DMS53 (cell line): Measurements from ENCODE around the gene ABCA7.
A peak's percentile ranks its signal among the peaks of the same experiment; 100 is the strongest.

Experiments used
- DNase-seq: peaks from one replicate; lab custom pipeline; 2025; lab: John Stamatoyannopoulos, UW

ABCA7 gene

DNA sequence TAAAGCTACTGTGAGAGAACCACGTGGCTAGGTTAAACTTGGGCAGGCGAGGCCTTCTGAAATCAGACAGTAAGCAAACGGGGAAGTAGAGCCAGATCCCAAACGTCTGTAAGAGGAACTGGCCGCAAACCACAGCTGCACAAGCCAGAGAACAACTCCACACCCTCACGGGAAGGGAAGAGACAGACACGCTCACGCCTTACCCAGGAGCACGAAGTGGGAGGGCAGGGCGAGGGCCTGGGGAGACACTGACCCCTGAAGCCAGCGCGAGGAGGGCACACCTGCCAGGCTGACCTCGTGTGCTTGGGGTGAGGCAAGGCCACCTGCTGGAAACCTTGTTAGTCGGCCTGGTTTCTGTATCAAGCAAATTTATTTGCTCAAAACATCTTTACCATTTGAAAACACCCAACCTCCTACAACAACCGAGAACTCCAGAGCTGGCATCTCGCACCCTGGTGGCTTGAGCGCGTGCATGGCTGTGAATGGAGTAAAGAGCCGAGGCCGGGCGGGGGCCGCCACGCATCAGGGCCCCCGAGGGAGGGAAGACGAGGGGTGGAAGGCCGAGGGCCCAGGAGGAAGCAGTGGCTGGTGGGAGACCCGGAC is 48.0 kb downstream of the ABCA7 start:
- peak; percentile 50 for DNase-seq

DNA sequence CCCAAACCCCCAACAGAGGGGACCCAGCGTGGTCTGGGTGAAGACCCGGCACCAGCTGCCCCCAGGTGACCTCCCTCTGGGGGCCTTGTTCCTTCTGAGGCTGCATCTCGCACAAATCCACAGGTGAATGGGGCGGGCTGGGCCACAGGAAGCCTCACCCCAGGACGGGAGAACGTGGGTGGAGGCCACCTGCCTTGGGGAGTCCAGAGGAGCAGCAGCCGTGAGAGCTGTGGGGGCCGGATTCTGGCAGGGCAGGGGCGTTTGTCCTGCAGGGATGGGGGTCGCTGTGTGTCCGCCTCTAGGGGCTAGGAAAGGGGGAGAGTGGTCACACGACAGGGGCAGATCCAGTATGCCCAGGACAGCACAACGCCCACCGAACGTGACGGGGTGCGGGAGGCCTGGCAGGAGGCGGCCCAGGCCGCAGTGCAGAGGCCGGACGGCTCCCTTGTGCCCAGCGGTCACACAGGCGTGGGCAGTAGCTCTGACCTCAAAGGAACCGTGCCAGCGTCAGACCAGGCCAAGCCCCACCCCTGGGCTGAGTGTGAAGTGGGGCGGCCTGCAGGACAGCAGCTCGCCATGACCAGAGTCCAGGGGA is 48.6 kb downstream of the ABCA7 start:
- DNase-seq = no peak

DNA sequence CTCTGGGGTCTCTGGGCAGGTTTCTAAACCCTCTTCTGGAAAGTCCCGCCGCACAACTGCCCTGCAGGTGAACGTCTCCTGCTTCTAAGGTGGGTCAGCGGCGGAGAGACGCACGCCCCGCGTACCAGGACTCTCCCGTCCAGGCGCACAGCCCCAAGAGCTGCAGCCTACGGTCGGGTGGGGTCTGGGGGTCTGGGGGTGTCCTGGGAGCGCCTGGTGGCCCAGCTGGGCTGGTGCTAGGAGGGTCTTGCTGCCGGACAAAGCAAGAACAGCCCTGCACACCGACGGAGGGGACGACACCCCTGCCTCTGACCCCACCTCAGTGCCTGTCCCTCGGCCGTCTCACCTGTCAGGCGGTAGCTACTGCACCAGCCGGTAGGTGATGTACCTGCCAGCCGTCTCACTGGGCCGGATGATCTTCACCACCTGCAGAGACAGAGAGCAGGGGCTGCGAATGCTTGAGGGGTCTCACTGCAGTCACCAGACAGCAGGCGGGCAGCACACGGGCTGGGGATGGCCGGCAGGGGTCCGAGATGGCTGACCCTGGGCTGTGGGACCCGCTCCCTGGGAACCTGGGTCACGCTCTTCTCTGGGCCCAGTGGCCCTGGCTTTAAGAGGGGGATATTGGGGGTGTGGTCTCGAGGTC is 49.3 kb downstream of the ABCA7 start:
- DNase-seq = no peak

DNA sequence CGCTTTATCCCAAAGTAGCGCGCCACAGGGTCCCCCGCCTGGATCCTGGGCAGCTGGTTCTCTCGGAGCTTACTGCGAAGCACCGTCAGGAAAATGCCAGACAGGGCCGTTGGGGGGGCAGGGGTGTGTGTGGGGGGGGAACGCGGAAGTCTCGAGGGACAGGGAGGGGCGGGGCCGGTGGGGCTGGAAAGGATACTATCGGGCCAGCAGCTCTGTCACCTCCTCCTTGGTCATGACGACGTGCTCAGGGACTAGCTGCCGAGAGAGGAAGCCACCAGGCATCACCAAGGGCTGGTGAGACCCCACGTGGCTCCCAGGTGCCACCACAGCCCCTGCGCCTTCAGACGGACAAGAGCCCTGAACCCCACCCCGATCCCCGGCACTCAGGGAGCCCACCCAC is 50.0 kb downstream of the ABCA7 start:
- no peak for DNase-seq

DNA sequence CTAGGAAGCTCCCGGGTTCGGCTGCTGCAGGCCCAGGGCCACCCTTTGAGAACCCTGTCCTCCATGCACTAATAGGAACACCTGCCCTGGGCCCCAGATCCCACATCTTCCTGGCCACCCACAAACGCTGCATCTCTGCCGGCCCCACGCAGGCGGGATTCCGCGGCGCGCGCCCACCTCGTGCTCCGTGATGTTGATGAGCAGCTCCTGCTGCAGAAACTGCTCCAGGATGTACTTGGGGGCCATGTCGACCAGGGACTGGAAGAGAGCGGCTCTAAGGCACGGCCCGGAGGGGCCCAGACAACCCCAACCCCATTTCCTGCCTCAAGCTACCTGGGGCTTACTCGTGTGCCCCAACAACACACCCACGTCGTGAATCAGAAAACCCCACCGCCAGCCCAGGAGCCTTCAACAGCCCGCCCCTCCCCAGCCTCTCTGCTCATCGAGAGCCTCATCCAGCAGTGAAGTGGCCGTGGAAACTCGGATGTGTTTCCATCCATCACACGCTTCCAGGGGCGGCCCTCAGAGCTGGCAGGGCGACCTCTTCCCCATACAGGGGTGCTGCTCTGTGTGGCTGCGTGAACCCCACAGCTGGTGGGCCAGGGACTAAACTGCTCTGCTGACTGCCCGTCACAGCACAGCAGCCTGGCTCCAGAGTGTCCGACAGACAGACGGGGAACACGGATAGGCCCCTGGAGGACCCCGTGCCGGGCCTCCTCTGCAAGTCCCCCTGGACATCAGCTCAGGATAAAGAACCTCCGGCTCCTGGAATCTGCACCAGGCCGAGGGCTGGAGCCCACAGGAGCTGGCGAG is 51.0 kb downstream of the ABCA7 start:
- DNase-seq = no peak

DNA sequence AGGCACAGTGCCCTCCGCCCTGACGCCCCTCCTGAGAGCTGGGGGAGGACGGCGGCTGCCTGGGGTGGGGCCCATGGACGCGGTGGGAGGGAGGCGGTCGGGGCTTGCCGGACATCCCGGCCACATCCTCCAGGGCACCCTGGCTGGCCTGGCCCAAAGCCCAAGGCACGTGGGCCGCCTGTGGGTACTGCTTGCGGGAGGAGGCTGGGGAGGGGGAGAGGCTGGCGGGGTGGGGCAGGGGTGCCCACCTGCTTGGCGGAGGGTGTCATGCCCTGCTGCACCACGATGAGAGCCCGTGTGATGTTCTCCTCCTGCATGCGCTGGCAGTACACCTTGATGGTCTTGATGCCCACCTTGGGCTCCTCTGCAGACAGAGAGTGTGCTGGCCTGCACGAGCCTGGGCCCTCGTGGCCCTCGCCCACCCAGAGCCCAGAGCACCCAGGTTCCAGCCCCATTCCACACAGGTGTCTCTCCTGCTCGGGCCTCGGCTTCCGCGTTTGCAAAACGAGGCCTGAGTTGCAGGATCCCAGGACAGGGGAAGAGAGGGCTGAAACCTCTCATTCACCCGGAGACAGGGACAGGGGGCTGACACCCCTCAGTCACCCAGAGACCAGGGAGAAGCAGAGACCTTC is 51.8 kb downstream of the ABCA7 start:
- DNase-seq = no peak

DNA sequence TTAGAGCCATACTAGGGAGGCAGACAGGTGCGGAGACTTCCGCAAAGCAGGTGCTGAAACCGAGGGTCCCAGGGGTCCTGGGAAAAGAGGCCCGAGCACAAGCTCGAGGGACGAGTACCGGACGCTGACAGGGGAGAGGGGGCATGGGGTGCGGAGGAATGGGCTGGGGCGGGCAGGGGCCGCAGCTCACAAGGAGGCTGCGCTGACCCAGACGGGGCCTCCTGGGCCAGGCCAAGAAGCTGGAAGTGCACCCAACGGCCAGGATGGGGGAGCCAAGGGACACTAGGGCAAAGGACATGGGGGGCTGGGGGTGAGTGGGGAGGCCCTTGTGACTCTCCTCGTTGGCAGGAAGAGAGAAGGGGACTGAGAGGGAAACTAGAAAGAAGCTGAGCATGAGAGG is 53.4 kb downstream of the ABCA7 start:
- DNase-seq = no peak

DNA sequence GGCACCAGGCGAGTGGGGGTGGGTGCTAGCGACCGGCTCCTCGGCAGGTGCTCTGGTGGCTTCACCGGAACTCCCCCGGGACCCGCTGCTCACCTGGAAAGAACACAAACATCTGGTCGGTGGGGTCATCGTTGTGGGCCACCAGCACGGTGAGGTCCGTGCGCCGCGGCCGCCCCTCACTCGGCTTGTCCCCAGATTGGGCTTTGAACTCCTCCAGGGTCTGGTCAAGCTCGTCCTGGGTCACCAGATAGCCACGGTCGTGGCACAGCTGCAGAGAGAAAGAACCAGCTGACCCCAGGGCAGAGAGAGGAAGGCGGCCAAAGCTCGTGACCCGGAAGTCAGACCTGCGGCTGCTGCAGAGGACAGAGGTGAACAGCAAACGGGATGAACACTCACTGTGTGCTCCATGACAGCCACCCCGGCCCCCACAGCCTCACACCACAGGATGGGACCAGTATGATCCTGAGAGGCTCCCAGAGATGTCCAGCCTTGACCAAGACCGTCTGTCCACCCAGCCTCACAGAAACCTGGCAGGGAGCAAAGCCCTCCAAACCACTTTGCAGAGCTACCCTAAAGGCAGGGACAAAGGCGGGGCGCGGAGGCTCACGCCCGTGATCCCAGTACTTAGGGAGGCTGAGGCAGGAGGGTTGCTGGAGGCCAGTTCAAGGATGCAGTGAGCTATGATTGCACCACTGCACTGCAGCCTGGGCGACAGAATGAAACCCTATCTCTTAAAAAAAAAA is 54.1 kb downstream of the ABCA7 start:
- no peak for DNase-seq

DNA sequence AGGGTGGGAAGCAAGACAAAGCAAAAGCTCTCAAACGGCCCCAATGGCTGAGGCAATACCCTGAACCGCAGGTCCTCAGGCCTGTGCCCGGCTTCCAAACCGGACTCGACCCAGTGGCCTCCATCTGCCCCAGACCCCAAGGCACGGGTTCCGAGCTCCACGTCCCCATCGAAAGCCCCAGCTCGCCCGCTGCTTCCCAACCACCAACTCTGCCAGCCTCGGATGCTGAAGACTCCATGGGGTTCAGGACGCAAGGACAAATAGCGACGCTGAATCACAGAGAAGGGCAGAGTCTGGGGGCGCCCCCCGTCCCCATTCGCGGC is 54.7 kb downstream of the ABCA7 start:
- DNase-seq = no peak

DNA sequence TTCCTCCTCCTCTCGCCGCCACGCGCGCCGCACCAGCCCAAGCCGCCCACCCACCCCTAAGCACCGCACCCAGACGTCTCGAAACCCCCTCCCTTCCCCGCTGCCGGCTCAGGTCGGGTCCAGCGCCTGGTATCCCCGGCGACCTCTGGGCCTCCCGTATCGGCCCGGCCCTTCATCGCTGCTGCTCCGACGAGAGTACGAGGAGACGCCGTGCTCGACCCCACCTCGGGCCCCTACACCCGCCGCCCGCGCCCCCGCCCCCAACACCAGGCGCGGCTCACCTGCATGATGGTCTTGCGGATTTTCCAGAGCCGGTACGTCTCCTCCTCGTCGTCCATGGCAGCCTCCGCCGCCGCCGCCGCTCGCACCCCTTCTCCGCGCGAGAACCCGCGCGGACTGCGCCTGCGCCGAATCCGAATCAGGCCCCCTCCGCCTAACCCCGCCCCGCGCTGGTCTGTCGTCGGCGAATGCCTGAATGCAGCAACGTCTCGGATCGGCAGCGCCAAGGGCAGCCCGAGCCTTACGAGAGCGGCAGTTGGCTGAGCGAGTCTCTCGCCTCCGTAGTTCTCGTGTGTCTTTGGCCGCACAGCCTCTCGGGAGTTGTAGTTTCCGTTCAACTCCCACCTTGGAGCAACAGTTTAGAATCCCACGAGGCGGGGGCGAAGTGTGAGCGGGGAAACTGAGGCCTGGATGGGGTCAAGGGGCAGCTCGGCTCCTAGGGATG is 55.2 kb downstream of the ABCA7 start, which contains the start of gene POLR2E:
POLR2E (minus strand) TSS at position 398 of the 724 bp plus-strand sequence; CDS start at position 338, 60 bp downstream.
- DNase-seq = peak; percentile 98

DNA sequence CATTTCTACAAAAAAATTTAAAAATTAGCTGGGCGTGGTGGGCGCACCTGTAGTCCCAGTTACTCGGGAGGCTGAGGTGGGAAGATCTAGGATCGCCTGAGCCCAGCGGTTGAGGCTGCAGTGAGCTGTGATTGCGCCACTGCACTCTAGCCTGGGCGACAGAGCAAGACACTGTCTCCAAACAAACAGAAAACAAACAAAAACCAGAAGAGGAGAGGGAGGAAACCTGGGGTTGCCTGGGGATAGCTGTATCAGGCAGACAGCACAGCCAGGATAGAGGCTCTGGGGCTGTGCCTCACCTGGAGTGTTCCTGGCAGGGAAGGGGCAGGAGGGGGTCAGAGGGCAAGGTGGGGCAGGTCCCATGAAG is 57.9 kb downstream of the ABCA7 start:
- DNase-seq = peak; percentile 84

DNA sequence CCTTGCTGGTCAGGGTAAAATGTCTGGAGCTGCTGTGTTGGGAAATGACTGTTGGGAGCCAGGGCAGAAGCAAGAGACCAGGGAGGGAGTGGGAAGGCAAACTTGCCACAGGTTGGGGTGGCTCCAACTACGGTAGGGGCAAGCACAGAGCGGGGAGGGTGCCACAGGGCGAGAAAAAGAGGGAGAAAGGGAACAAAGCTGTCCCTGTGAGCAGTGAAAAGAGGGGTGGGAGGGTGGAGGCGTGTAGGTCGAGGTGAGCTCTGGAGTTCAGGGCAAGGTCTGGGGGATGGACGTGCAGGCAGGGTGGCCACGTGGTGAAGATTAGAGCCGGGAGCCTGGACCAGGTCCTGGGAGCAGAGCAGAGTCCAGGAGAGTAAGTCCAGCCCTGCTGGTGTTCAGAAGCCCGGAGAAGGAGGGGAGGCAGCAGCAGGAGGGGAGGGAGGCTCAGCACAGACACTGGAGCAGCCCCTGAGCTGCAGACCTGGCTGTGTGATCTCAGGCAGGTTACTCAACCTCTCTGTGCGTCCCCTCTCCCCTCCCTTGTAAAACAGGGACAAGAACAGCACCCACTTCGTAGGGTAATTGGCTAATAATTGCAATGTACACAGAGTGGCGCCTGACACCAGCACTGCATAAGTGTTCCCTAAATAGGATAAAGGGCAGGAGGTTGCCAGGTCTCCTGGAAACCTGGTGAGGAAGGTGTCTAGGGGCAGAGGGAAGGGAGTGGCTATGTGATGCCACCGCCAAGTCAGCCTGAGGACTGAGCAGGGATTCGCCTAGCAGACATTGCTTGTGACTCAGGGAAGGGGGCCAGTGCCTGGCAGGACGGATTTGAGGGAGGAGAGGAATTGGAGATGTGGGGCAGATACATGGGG is 58.5 kb downstream of the ABCA7 start:
- DNase-seq = peak; percentile 80

DNA sequence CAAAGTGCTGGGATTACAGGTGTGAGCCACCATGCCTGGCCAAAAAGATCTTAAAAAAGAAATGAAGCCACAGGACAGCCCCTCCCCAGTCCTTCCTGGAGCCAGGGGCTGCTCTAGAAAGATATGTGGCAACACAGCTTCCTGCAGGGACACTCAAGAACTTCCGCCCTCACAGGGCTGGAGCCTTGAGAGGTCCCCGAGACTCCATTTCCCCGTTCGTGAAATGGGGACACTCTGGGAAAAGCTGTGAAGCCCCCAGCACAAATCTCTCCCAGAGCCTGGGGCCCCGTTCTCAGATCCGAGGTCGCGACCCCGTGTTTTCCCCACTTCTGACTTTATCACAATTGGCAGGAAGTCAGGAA is 61.4 kb downstream of the ABCA7 start:
- no peak for DNase-seq

DNA sequence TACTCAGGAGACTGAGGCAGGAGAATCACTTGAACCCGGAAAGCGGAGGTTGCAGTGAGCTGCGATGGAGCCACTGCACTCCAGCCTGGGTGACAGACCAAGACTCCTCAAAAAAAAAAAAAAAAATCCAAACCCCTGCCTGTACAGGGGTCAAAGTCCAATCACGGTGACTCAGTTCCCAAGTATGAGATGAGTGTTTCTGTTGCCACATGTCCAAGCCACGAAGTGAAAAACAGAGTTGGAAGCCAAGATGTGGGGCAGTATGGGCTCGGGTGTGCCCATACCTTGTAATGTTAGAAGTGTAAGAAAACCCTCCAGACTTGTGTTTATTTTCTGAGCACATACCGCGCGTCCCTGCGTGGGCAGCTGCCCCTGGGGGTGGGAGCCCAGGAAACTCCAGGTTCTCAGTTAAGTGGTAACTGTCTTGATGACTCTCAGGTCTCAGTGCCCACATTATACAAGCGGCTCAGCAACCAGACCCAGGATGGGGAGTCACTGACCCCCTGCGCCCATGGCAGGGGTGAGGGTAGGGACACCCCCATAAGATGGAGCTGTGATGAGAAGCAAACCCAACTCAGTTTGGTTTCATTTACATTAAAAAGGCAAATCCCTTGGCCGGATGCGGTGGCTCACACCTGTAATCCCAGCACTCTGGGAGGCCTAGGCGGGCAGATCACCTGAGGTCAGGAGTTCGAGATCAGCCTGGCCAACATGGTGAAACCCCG is 62.7 kb downstream of the ABCA7 start:
- DNase-seq = peak; percentile 89

DNA sequence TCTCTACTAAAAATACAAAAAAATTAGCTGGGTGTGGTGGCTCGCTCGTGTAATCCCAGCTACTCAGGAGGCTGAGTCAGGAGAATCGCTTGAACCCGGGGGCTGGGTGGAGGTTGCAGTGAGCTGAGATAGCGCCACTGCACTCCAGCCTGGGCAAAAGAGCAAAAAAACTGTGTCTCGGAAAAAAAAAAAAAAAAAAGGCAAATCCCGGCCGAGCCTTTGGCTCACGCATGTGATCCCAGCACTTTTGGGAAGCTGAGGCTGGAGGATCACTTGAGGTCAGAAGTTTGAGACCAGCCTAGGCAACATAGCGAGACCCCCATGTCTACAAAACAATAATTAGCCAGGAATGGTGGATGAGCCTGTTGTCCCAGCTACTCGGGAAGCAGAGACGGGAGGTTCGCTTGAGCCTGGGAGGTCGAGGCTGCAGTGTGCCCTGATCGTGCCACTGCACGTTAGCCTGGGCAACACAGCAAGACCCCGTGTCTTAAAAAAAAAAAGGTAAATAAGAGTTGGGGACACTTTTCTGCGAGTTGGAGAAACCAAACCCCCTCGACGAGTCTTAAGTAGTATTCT is 63.3 kb downstream of the ABCA7 start:
- no peak for DNase-seq

DNA sequence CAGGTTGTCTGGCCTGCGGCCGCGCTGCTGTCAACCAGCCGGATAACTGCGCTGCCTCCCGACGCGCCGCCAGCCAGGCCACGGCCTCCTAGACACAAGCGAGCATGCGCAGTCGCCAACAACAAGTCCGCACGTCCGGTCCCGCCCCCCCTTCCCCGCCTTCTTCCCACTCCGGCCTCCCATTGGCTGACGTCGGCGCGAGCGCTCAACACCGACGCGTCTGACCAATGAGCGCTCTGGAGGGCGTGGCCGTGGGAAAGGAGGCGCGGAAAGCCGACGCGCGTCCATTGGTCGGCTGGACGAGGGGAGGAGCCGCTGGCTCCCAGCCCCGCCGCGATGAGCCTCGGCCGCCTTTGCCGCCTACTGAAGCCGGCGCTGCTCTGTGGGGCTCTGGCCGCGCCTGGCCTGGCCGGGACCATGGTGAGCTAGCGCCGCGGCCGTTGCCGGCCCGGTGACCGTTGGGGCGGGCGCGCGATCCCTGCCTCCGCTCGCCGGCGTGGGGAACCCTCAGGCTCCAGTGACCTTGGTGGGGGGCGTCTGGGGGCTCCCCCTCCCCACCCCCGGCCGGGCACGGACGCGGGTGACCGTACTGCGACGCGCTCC is 63.9 kb downstream of the ABCA7 start, which contains the start of gene GPX4:
GPX4 (plus strand) TSS at position 287 of the 603 bp plus-strand sequence; CDS start at position 337, 50 bp downstream.
- DNase-seq = peak; percentile 99

DNA sequence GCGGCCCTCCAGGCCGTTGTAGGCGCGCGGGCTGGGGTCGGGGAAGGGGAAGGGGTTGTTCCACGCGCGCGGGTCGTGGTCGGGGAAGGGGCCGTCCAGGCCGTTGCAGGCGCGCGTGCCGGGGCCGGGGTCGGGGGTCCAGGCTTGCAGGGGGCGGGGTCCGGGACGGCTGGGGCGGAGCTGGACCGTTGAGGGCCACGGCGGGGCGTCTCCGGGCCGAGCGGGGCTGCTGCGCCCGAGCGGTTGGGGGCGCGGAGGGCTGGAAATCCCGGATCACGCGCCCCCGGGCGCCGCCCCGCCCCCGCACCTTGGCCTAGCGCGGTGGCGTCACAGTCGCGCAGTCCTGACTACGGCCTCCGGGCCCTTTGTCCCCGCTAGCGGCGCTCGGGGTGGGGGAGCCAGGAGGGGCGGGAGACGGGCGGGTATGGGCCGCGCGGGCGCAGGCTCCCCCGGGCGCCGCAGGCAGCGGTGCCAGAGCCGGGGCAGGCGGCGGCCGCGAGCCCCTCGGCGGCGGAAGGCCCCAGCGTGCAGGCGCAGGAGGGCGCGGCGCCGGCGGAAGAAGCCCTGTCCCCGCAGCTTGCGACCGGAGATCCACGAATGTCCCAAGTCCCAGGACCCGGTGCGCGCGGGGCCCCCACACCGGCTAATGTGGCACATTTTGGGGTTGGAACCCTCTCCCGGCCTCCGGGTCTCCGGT is 64.6 kb downstream of the ABCA7 start:
- DNase-seq = peak; percentile 82
